Upper lobe of left lung (tissue), 6 donors: Measurements from ENCODE around the gene CCNI. TPM values are rescaled to one million over a fixed set of nuclear protein-coding genes. Genes with fewer than 3 reads are reported as not detected.
"Not testable (repeated sequence)": the region's sequence is repeated elsewhere in the genome, so short reads cannot be mapped to it uniquely, and the experiment has no call there.

ENCODE experiments used
- ATAC-seq, 2 donors: fragments of 200-7000 bp; cut with Tn5 transposase; one replicate each; pipeline ENCODE4 v1.9.1; 2022; ENCODE audit warnings: mild to moderate bottlenecking in 2 of 2, moderate library complexity in 2 of 2; ENCODE audit not compliant: low FRiP score in 2 of 2
- DNase-seq, 2 donors: peaks; one replicate each; pipeline ENCODE4 v3.0.0-alpha.2; 2019 to 2020
- H3K27ac ChIP-seq, 4 donors: fragments of 200-600 bp; sonication (generic); one replicate each; pipeline ENCODE4 v1.5.1; 2016 to 2019
- H3K27me3 ChIP-seq, 4 donors: fragments of 200-600 bp; sonication (generic); one replicate each; pipeline ENCODE4 v1.5.1; 2017 to 2019
- H3K36me3 ChIP-seq, 4 donors: fragments of 200-600 bp; sonication (generic); one replicate each; pipeline ENCODE4 v1.5.1; 2016 to 2019
- H3K4me1 ChIP-seq, 4 donors: fragments of 200-600 bp; sonication (generic); one replicate each; pipeline ENCODE4 v1.5.1; 2018 to 2019
- H3K4me3 ChIP-seq, 4 donors: fragments of 200-600 bp; sonication (generic); one replicate each; pipeline ENCODE4 v1.5.1; 2017 to 2019; ENCODE audit warnings: mild to moderate bottlenecking in 2 of 4, moderate library complexity in 1 of 4
- H3K9me3 ChIP-seq, 4 donors: fragments of 200-600 bp; sonication (generic); one replicate each; pipeline ENCODE4 v1.5.1; 2018 to 2019
- EP300 ChIP-seq, 4 donors: sonication (generic); formaldehyde crosslinking; IDR thresholded peaks; one replicate each; pipeline ENCODE4 v1.5.1; 2017; ENCODE audit warnings: antibody characterized with exemption in 4 of 4, control low read depth in 2 of 4
- POLR2A ChIP-seq, 4 donors: fragments of 450-650 bp; IDR thresholded peaks; one replicate each; pipeline ENCODE4 v1.5.1; 2016 to 2017; ENCODE audit warnings: antibody characterized with exemption in 4 of 4, mild to moderate bottlenecking in 2 of 4
- POLR2AphosphoS5 ChIP-seq, 2 donors: sonication (generic); formaldehyde crosslinking; IDR thresholded peaks; one replicate each; pipeline ENCODE4 v1.5.1; 2017; ENCODE audit warnings: antibody characterized with exemption in 2 of 2
- WGBS, 2 donors: methylation state at CpG; one replicate each; pipeline ENCODE4 v1.1.5; 2017 to 2018; 5-methylcytosine and 5-hydroxymethylcytosine counted together
- total RNA-seq, 6 donors: library from RNA; depleted of rRNA in 4 of 6; stranded (reverse); fragments of >200 nt in 4 of 6; gene quantifications; one replicate each; pipeline versions ENCODE4 v1.1.0 to v1.2.1, GENCODE V29; 2016 to 2021
- TF ChIP-seq, protein P1 (sequence below), 6 experiments: fragments of 450-650 bp in 4 of 6; fragments of 200-600 bp in 2 of 6; sonication (generic) in 2 of 6; IDR thresholded peaks; one replicate each; pipeline ENCODE4 v1.5.1; 2016 to 2019; ENCODE audit warnings: antibody characterized with exemption in 6 of 6
- donor health status: DM: no; HTN: no; CAD: no; lungs with moderate emphysema.
- donor health status: DM: no; HTN: yes; CAD: no; lungs with severe emphysema.

CCNI gene
- total RNA-seq, 6 donors from 2014 or later: 132 to 305 (median 216) TPM

DNA sequence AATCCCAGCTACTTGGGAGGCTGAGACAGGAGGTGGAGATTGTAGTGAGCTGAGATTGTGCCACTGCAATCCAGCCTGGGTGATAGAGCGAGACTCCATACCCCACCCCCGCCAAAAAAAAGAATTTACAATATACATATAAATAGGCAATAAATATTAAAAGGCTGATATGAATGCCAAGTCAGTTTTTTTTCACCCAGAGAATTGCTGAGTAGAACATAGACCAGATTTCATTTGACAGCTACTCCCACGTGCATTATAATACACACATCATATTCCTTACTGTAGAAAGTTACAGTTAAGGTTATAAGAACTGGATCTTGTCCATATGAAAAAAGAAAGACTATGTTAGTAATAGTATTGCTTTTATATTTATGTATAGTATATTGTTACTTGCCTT is 18.7 kb upstream of the CCNI start:
- H3K9me3 ChIP-seq: no peaks in the 10 kb centered on the region
- H3K27me3 ChIP-seq: no peaks in the 10 kb centered on the region
- ATAC-seq (no peak), DNase-seq (no peak)
- H3K27ac ChIP-seq: no peak overlapping the region
- TF ChIP-seq, protein P1, sequence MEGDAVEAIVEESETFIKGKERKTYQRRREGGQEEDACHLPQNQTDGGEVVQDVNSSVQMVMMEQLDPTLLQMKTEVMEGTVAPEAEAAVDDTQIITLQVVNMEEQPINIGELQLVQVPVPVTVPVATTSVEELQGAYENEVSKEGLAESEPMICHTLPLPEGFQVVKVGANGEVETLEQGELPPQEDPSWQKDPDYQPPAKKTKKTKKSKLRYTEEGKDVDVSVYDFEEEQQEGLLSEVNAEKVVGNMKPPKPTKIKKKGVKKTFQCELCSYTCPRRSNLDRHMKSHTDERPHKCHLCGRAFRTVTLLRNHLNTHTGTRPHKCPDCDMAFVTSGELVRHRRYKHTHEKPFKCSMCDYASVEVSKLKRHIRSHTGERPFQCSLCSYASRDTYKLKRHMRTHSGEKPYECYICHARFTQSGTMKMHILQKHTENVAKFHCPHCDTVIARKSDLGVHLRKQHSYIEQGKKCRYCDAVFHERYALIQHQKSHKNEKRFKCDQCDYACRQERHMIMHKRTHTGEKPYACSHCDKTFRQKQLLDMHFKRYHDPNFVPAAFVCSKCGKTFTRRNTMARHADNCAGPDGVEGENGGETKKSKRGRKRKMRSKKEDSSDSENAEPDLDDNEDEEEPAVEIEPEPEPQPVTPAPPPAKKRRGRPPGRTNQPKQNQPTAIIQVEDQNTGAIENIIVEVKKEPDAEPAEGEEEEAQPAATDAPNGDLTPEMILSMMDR (IDR thresholded peaks at IDR 0.05): no peak
- TF ChIP-seq EP300 (IDR thresholded peaks at IDR 0.05): no peak
- no peak for TF ChIP-seq POLR2A (IDR thresholded peaks at IDR 0.05)
- TF ChIP-seq POLR2AphosphoS5 (IDR thresholded peaks at IDR 0.05): no peak
- no peaks in the 10 kb centered on the region for H3K36me3 ChIP-seq
- 88 to 92% methylated on average over 3 of the region's 3 CpGs for WGBS, 2 donors
- peaks cover 0 to 4% (median 2%) of the 10 kb centered on the region in 4 donors for H3K4me1 ChIP-seq
- no peak overlapping the region for H3K4me3 ChIP-seq

DNA sequence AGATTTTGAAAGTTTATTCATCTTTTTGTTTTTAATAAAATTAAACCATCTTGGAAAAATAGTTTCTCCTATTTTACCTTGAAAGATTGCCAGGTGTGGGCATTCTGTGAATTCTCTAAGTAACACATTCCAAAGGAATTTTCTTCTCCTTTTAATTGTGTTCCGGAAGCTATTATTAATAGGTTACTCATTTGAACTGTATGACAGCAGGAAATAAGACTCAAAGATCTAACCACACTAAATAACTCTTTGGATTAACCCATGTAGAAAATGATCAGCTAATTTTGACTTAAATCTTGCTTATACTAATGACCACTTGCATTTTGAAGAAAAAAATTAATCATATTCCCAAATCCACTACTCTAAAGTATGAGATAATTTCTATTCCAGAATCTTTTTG is 17.6 kb upstream of the CCNI start:
- ATAC-seq (no peak), DNase-seq (no peak)
- Histone ChIP-seq H3K27ac (no peak overlapping the region), H3K4me3 (no peak overlapping the region), H3K4me1 (peaks cover 0 to 4% (median 2%) of the 10 kb centered on the region in 4 donors), H3K36me3 (no peaks in the 10 kb centered on the region), H3K27me3 (no peaks in the 10 kb centered on the region), H3K9me3 (no peaks in the 10 kb centered on the region)
- WGBS, 2 donors: 61 to 73% methylated on average over 1 of the region's 1 CpG
- TF ChIP-seq EP300 (IDR thresholded peaks at IDR 0.05): no peak
- TF ChIP-seq, protein P1 (IDR thresholded peaks at IDR 0.05): no peak
- TF ChIP-seq POLR2AphosphoS5 (IDR thresholded peaks at IDR 0.05): no peak
- TF ChIP-seq POLR2A (IDR thresholded peaks at IDR 0.05): no peak

DNA sequence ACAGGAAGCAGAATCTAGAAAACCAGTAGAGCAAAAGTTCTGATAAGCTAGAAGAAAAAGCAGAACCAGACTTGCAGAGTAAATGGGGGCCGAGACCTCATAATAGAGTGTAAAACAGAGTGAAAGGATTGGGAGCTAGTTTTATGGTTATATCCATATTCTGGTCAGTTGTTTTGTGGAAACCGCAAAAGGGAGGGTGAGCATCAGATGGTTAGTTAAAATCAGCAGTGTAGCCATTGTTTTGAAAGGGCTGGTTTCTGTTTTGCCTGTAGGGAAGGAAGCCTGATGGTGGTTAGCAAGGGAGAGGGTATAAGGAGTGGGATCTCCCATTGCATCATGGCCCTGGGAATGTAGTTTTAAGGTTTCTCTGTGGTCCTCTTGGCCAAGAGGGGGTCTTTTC is 17.2 kb upstream of the CCNI start:
- WGBS, 2 donors: 77 to 84% methylated on average over 2 of the region's 2 CpGs
- Histone ChIP-seq H3K9me3 (no peaks in the 10 kb centered on the region), H3K4me1 (peaks cover 0 to 4% (median 2%) of the 10 kb centered on the region in 4 donors), H3K4me3 (no peak overlapping the region), H3K27ac (no peak overlapping the region), H3K36me3 (no peaks in the 10 kb centered on the region), H3K27me3 (no peaks in the 10 kb centered on the region)
- TF ChIP-seq POLR2A (IDR thresholded peaks at IDR 0.05) (no peak), EP300 (IDR thresholded peaks at IDR 0.05) (no peak), POLR2AphosphoS5 (IDR thresholded peaks at IDR 0.05) (no peak)
- TF ChIP-seq, protein P1 (IDR thresholded peaks at IDR 0.05): no peak
- ATAC-seq (no peak), DNase-seq (no peak)

DNA sequence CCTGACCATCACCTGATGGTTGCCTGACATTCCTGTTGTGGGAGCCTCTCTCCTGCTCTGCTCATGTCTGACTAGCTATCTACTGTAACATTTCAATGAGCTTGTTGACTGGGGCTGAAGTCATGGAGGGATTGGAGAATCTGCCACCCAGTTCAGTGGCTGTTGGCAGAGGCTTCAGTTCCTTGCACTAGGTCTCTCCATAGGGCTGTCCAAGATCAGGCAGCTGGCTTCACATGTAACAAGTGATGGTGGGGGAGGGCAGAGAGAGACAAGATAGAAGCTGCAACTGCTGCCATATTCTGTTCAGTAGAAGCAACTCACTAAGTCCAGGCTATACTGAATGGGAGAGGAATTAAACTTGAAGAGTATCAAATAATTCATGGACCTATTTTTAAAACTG is 14.1 kb upstream of the CCNI start:
- ATAC-seq: no peak
- no peak overlapping the region for H3K4me3 ChIP-seq
- H3K27ac ChIP-seq: no peak overlapping the region
- no peaks in the 10 kb centered on the region for H3K9me3 ChIP-seq
- TF ChIP-seq POLR2A (IDR thresholded peaks at IDR 0.05) (no peak), EP300 (IDR thresholded peaks at IDR 0.05) (no peak), POLR2AphosphoS5 (IDR thresholded peaks at IDR 0.05) (no peak)
- TF ChIP-seq, protein P1 (IDR thresholded peaks at IDR 0.05): no peak
- H3K36me3 ChIP-seq: no peaks in the 10 kb centered on the region
- DNase-seq: no peak
- H3K27me3 ChIP-seq: no peaks in the 10 kb centered on the region
- no peaks in the 10 kb centered on the region for H3K4me1 ChIP-seq

DNA sequence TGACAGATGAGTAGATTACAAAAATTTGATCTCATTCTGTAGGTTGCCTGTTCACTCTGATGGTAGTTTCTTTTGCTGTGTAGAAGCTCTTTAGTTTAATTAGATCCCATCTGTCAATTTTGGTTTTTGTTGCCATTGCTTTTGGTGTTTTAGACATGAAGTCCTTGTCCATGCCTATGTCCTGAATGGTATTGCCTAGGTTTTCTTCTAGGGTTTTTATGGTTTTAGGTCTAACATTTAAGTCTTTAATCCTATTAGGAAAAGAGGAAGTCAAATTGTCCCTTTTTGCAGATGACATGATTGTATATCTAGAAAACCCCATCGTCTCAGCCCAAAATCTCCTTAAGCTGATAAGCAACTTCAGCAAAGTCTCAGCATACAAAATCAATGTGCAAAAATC is 11.2 kb upstream of the CCNI start:
- 88 to 93% methylated on average over 1 of the region's 1 CpG for WGBS, 2 donors
- H3K27me3 ChIP-seq, H3K36me3 ChIP-seq, H3K4me3 ChIP-seq, ATAC-seq, H3K9me3 ChIP-seq, DNase-seq, H3K27ac ChIP-seq, H3K4me1 ChIP-seq: not testable (repeated sequence)
